Muscle layer of colon (tissue), 2 donors: ENCODE data around the gene COL20A1.

ENCODE experiments used
- H3K27ac ChIP-seq: one replicate; pipeline ENCODE4 v1.7.0; 2013; ENCODE audit warnings: low read depth, mild to moderate bottlenecking, low read length, moderate library complexity
- H3K27me3 ChIP-seq, 2 donors: one replicate each; pipeline ENCODE4 v1.7.0; 2013; ENCODE audit warnings: low read length in 2 of 2, mild to moderate bottlenecking in 2 of 2; ENCODE audit not compliant: insufficient read depth in 2 of 2, control insufficient read depth in 1 of 2
- H3K36me3 ChIP-seq: one replicate; pipeline ENCODE4 v1.7.0; 2013; ENCODE audit warnings: mild to moderate bottlenecking, low read length; ENCODE audit not compliant: insufficient read depth
- H3K4me1 ChIP-seq: one replicate; pipeline ENCODE4 v1.7.0; 2013; ENCODE audit warnings: mild to moderate bottlenecking, low read length; ENCODE audit not compliant: insufficient read depth
- H3K4me3 ChIP-seq, 2 donors: one replicate each; pipeline ENCODE4 v1.7.0; 2013; ENCODE audit warnings: low read length in 2 of 2, low read depth in 1 of 2, mild to moderate bottlenecking in 1 of 2, moderate library complexity in 1 of 2
- H3K9ac ChIP-seq: one replicate; pipeline ENCODE4 v1.7.0; 2013; ENCODE audit warnings: low read length
- H3K9me3 ChIP-seq: one replicate; pipeline ENCODE4 v1.7.0; 2013; ENCODE audit warnings: mild to moderate bottlenecking, low read length
- donor health status: abdominal sarcoma.
- donor health status: Adenocarcinoma of cecum.

Gene COL20A1

GRCh38 chr20:63361519-63362435, 68.8 kb downstream of the COL20A1 start:
- no peaks in the 10 kb centered on the region for H3K4me1 ChIP-seq
- H3K27ac ChIP-seq = no peak overlapping the region
- no peak overlapping the region for H3K4me3 ChIP-seq
- peaks cover 0 to 47% of the 10 kb centered on the region in 2 donors for H3K27me3 ChIP-seq
- no peak overlapping the region for H3K9ac ChIP-seq
- no peaks in the 10 kb centered on the region for H3K36me3 ChIP-seq
- H3K9me3 ChIP-seq = no peaks in the 10 kb centered on the region

GRCh38 chr20:63362436-63363009, 69.5 kb downstream of the COL20A1 start:
- no peak overlapping the region for H3K27ac ChIP-seq
- no peak overlapping the region for H3K4me3 ChIP-seq
- H3K4me1 ChIP-seq = no peaks in the 10 kb centered on the region
- H3K9ac ChIP-seq = no peak overlapping the region
- H3K9me3 ChIP-seq = no peaks in the 10 kb centered on the region
- H3K27me3 ChIP-seq = peaks cover 0 to 51% of the 10 kb centered on the region in 2 donors
- no peaks in the 10 kb centered on the region for H3K36me3 ChIP-seq

- Histone ChIP-seq H3K27me3 (peaks cover 0 to 48% of the 10 kb centered on the region in 2 donors), H3K4me1 (no peaks in the 10 kb centered on the region), H3K27ac (no peak overlapping the region), H3K36me3 (no peaks in the 10 kb centered on the region), H3K9me3 (no peaks in the 10 kb centered on the region), H3K4me3 (no peak overlapping the region), H3K9ac (no peak overlapping the region)
These were observed 70.3 kb downstream of the COL20A1 start for GRCh38 chr20:63363013-63363957.

GRCh38 chr20:63363981-63364561, 71.1 kb downstream of the COL20A1 start:
- no peak overlapping the region for H3K27ac ChIP-seq
- H3K36me3 ChIP-seq = no peaks in the 10 kb centered on the region
- H3K4me1 ChIP-seq = no peaks in the 10 kb centered on the region
- no peak overlapping the region for H3K9ac ChIP-seq
- H3K4me3 ChIP-seq = no peak overlapping the region
- peaks cover 0 to 40% of the 10 kb centered on the region in 2 donors for H3K27me3 ChIP-seq
- no peaks in the 10 kb centered on the region for H3K9me3 ChIP-seq

- peaks cover 0 to 31% of the 10 kb centered on the region in 2 donors for H3K27me3 ChIP-seq
- H3K36me3 ChIP-seq = no peaks in the 10 kb centered on the region
- no peaks in the 10 kb centered on the region for H3K4me1 ChIP-seq
- H3K4me3 ChIP-seq = no peak overlapping the region
- H3K27ac ChIP-seq = no peak overlapping the region
- no peak overlapping the region for H3K9ac ChIP-seq
- no peaks in the 10 kb centered on the region for H3K9me3 ChIP-seq
These were observed 72.0 kb downstream of the COL20A1 start for GRCh38 chr20:63364801-63365585.

GRCh38 chr20:63365601-63366389, 72.8 kb downstream of the COL20A1 start:
- no peak overlapping the region for H3K4me3 ChIP-seq
- H3K36me3 ChIP-seq = no peaks in the 10 kb centered on the region
- H3K27ac ChIP-seq = no peak overlapping the region
- no peak overlapping the region for H3K9ac ChIP-seq
- peaks cover 0 to 23% of the 10 kb centered on the region in 2 donors for H3K27me3 ChIP-seq
- H3K9me3 ChIP-seq = no peaks in the 10 kb centered on the region
- no peaks in the 10 kb centered on the region for H3K4me1 ChIP-seq

- H3K36me3 ChIP-seq = no peaks in the 10 kb centered on the region
- H3K27ac ChIP-seq = no peak overlapping the region
- no peak overlapping the region for H3K4me3 ChIP-seq
- H3K9me3 ChIP-seq = no peaks in the 10 kb centered on the region
- H3K27me3 ChIP-seq = peaks cover 0 to 24% of the 10 kb centered on the region in 2 donors
- no peak overlapping the region for H3K9ac ChIP-seq
- no peaks in the 10 kb centered on the region for H3K4me1 ChIP-seq
These were observed 73.7 kb downstream of the COL20A1 start for GRCh38 chr20:63366390-63367365.

GRCh38 chr20:63367446-63368055, 74.6 kb downstream of the COL20A1 start:
- Histone ChIP-seq H3K27ac (no peak overlapping the region), H3K9me3 (no peaks in the 10 kb centered on the region), H3K4me3 (no peak overlapping the region), H3K9ac (no peak overlapping the region), H3K4me1 (no peaks in the 10 kb centered on the region), H3K36me3 (no peaks in the 10 kb centered on the region), H3K27me3 (peaks cover 0 to 22% of the 10 kb centered on the region in 2 donors)

GRCh38 chr20:63368151-63368550, 75.2 kb downstream of the COL20A1 start:
- H3K9me3 ChIP-seq = no peaks in the 10 kb centered on the region
- H3K4me3 ChIP-seq = no peak overlapping the region
- H3K36me3 ChIP-seq = no peaks in the 10 kb centered on the region
- peaks cover 0 to 25% of the 10 kb centered on the region in 2 donors for H3K27me3 ChIP-seq
- H3K9ac ChIP-seq = no peak overlapping the region
- H3K4me1 ChIP-seq = no peaks in the 10 kb centered on the region
- no peak overlapping the region for H3K27ac ChIP-seq
